GM12864 (cell line): ENCODE results near the gene ATG16L2.

Source experiments
- DNase-seq: peaks from one replicate; pipeline ENCODE4 v3.0.0-alpha.2; 2011; ENCODE audit warnings: low read depth
- H3K4me3 ChIP-seq: 2 replicates; pipeline ENCODE4 v1.5.1; 2011; ENCODE audit warnings: mild to moderate bottlenecking, low read depth, low read length, control low read depth
- CTCF ChIP-seq: IDR thresholded peaks from 2 replicates; pipeline ENCODE4 v1.5.1; 2011; ENCODE audit warnings: low read depth, mild to moderate bottlenecking, moderate library complexity, low read length, control low read depth, inconsistent platforms; ENCODE audit errors: missing control alignments

ATG16L2 gene

GRCh38 chr11:72769680-72770079, 44.5 kb upstream of the ATG16L2 start:
- no peak for DNase-seq
- no peak overlapping the region for H3K4me3 ChIP-seq
- TF ChIP-seq CTCF = no peak

- no peak for DNase-seq
- TF ChIP-seq CTCF = no peak
- no peak overlapping the region for H3K4me3 ChIP-seq
These were observed 43.4 kb upstream of the ATG16L2 start for GRCh38 chr11:72770799-72771198.

- no peak for DNase-seq
- TF ChIP-seq CTCF = no peak
- no peak overlapping the region for H3K4me3 ChIP-seq
These were observed 42.7 kb upstream of the ATG16L2 start for GRCh38 chr11:72771507-72771906.

GRCh38 chr11:72772059-72772458, 42.2 kb upstream of the ATG16L2 start:
- no peak for TF ChIP-seq CTCF
- no peak for DNase-seq
- no peak overlapping the region for H3K4me3 ChIP-seq

- no peak for DNase-seq
- no peak overlapping the region for H3K4me3 ChIP-seq
- TF ChIP-seq CTCF = no peak
These were observed 40.9 kb upstream of the ATG16L2 start for GRCh38 chr11:72773291-72773690.

- TF ChIP-seq CTCF = no peak
- no peak overlapping the region for H3K4me3 ChIP-seq
- no peak for DNase-seq
These were observed 40.5 kb upstream of the ATG16L2 start for GRCh38 chr11:72773696-72774095.

- H3K4me3 ChIP-seq = no peak overlapping the region
- TF ChIP-seq CTCF = no peak
- no peak for DNase-seq
These were observed 39.7 kb upstream of the ATG16L2 start for GRCh38 chr11:72774499-72774898.
